Retina (tissue), 1 donor: ENCODE data around the gene SHF.
"Not testable (repeated sequence)": the region's sequence is repeated elsewhere in the genome, so short reads cannot be mapped to it uniquely, and the experiment has no call there.

Source experiments
- DNase-seq: peaks from one replicate; pipeline ENCODE4 v3.0.0-alpha.2; 2016

SHF gene

GRCh38 chr15:45187894-45188830 lies at the start of gene SHF:
TSS of gene SHF (minus strand) at chr15:45187966. CDS start at chr15:45187951, 15 bp downstream.
- peak; percentile 88 for DNase-seq

DNA sequence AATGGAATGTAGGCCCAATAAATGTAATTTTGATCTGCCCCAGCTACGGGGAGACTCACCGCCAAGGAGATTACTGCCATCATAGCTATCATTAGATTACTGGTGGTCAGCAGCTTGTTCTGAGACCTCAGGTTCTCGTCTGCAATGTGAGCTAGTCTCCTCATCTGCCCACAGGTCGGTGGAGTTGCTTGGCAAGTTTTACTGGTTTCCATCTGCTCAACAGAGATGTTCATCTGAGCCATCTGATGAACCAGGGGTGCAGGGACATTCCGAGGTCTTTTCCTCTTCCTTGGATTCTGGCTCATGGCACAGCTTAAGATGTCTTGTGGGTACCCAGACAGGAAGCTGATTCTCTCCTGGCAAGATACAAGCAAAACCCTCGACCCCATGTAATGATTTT lies 49.0 kb upstream of the SHF start:
- not testable (repeated sequence) for DNase-seq

DNA sequence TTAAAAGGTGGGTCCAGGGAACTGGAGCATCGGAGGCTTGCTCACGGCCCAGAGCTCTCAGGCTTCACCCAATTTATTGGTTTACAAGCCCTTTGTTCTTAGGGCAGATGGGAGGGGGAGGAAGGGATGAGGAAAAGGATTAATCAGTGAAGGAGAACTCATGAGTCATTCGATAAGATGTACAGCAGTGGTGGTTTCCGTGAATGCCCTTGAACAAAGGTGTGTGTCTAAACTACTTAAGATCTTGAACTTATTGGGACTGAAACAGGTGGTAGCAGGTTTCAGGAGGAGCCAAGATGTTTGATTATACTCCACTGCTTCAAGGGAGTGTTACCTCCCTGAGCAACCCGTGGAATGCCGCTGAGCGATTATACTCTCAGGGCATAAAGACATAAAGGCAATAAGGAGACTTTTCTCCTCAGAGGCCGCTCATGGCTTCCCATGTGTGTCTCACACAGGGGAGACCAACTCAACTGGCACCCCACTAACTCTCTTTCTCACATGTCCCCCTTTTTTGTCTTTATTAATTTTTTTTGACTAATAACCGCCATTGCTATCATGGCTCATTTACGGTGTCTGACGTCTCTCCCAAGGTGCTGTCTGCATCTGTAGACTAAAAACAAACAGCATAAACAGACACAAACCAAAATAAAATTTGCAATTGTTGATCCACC lies 46.9 kb upstream of the SHF start:
- DNase-seq = no peak

GRCh38 chr15:45231864-45232562 lies 44.2 kb upstream of the SHF start:
- no peak for DNase-seq

GRCh38 chr15:45231132-45231531 lies 43.4 kb upstream of the SHF start:
- DNase-seq = no peak

DNA sequence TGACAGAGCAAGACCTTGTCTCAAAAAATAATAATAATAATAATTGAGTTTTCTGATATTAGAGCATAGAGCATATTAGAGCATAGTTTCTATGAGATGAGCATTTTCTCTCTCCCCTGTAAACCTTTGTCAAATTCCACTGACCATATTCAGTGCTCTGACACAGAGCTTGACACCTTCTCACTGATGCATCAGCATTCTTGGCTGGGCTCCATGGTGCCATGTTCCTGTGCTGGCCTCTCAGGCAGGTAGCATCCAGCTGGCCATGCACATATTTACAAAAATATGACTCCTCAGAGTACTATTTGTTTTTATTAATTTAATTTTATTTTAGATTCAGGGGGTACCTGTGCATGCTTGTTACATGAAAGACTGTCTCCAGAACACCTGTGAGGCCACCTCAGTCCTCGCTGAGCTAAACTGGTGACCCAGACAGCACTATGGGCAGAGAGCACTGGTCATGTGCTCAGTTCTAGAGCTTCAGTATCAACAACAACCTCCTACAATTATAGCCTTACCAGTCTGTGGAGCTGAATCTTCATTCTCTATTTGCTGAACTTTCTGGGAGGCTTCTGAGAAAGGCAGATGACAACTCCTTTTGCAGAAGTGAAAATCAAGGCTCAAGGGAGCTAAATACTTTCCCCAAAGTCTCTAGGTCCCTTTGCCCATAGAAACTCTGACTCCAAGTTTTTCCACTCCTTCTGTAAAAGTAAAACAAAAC lies 42.6 kb upstream of the SHF start:
- no peak for DNase-seq

- no peak for DNase-seq
Observed at GRCh38 chr15:45228931-45229330, 41.2 kb upstream of the SHF start.

- DNase-seq = no peak
Observed at GRCh38 chr15:45225506-45226273, 37.9 kb upstream of the SHF start.

DNA sequence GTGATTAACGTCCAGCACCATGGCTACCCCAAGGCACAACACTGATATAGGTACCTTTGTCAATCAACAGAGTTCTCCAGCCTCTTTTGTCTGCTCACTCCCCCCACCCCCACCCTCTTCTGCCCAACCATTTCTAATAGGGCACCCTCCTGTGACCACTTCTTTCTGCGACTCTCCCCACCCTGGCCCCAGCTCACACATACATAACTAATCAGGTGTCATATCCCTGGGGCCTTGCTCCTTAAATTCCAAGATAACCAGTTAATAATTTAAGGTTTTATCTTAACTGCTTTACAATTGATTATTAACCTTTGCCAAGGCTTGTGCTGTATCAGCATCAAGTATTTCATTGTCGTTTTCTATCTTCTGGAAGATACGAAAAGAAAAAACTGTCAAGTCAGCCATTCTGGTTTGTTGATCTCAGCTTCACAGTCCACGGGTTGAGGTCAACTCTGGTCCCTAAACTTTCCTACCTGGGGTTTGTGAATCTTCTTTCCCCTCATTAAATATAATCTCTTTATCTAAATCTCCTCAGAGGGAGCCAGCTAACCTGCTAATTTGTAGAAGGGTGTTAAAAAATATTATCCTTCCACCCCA lies 37.0 kb upstream of the SHF start:
- DNase-seq = no peak

GRCh38 chr15:45221967-45222366 lies 34.2 kb upstream of the SHF start:
- DNase-seq = no peak

GRCh38 chr15:45221053-45221599 lies 33.4 kb upstream of the SHF start:
- no peak for DNase-seq

DNA sequence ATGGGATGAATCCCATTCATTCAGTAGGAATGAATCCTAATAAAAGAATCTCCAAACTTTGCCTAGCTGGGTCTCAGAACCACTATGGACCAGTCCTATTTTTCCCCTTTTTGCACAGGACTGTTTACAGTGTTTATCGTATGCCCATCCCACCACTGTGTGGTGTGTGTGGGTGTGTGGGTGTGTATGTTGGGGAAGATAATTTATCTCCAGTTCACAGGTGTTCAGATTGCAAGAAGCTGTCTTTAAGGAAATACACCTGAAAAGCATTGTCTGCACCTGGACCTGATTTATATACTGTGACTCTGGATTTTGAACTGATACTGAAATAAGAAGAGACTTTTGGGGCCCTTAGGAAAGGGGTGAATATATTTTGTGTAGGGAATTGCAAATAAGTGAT lies 24.7 kb upstream of the SHF start:
- no peak for DNase-seq

- peak; percentile 50 for DNase-seq
Observed at GRCh38 chr15:45205192-45205591, 17.4 kb upstream of the SHF start.

GRCh38 chr15:45203182-45203581 lies 15.4 kb upstream of the SHF start:
- no peak for DNase-seq

DNA sequence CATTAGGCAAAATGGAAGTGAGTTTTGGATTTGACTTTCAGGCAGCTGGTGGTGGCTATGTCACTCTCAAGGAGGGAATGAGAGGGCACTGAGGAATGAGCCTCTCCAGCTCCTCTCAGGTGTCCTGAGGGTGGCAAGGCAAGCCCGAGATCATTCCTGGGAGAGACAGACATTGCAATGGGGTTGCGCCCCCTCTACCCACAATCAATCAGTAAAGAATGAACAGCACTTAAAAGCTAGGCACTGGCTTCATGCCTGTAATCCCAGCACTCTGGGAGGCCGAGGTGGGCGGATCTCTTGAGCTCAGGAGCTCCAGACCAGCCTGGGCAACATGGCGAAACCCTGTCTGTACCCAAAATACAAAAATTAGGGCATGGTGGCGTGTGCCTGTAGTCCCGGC lies 14.1 kb upstream of the SHF start:
- DNase-seq = no peak

DNA sequence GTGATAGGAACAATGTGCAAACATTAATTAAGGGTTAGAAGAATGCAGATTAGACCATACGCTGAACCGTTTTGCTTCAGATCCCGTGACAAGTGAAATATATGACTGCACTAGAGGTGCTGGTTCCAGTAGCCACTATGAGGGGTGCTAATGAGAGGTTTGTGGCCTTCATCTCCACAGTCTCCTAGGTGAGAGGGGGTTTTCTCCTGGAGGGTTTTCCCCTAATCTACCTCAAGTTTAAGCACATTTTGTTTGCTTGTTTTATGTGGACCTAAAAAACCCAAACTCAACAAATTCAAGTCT lies 13.7 kb upstream of the SHF start:
- no peak for DNase-seq

DNA sequence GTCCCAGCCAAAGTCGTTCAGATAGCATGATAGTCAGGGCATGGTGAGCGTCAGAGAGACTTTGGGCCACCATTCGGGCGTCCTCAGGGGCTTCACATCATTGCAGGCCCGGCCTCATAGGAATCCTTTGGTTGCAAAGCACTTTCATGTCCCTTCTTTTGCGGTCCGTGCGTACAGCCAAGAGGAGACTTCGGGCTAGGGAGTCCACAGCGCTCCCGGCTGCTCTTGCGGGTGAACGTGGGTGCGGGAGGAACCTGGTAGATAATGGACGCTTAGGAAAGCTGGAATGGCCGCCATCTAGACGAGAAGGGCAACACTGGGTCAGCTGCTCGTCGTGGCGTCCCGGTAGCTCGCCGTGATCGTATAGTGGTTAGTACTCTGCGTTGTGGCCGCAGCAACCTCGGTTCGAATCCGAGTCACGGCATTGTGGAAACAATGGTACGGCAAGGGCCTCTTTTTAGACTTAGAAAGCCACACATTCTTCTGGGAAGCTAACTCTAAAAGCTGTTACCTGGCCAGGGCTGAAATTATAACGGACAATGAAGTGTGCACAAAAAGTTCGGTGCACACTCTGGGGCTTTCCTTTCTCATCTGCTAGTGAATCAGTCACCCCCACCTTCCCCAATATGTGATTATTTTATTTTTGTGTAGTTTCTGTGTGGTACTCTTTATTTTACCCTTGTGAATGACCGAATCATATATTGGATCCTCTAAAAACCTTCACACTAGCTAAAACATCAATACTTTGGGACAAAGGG lies 13.2 kb upstream of the SHF start:
- peak; percentile 94 for DNase-seq

DNA sequence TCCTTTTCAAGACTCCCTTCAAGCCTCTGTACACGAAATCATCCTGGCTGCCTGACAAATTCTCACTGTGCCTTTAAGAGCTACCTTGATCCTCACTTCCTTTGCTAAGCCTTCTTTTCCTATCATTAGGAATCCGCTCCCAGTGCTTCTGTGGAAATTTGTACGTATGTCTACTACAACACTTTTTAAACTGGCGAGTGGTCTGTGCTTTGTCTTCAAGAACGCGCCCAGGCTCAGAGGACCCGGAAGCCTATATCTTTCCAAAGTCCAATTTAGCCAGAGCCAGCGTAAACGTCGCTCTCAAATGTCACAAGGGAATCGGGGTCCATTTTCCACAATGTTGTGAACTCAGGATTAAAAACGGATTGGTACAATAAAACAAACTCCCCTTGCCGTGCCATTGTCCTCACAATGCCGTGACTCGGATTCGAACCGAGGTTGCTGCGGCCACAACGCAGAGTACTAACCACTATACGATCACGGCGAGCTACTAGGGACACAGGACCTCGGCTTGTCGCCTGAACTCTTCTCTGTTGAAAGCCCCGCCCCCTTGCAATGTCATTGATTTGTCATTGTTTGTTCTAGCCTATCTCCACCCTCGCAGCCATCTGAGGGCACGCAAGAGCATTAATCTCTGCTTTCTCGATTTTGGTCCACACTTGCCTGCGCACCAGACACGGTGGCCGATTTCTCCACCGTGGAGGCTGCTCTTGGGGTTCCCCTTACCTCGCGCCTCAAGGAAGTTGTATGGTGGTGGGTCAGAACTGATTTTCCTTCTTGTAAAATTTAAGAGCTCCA lies 12.4 kb upstream of the SHF start:
- DNase-seq = peak; percentile 98

DNA sequence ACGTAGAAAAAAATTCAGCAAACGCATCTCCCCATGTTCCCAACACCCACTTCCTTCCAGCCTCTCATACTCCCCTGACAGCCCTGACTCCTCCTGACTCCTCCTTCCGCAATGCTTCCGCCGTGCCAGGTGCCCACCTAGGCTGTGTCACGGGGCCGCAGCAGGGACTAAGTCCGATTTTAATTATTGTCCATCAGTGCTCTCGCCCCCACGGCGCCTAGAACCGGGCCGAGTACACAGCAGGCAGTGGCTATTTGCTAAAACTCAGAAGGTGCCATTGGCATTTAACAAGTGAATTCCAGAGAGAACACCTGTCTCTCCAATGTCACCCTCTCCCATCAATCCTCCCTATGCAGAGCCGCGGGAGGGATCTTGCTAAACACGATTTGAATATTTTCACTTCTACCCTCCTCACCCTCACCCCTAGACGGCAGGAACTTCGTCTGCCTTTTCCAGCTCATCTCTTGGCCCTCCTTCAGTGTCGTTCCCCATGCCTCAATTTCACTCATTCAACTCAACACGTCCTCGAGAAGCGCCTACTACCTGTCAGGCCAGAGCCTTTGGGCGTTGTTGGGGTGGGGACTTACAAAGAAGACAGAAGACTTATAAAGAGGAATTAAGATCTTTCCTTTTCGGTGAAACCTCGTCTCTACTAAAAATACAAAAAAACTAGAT lies 11.5 kb upstream of the SHF start:
- peak; percentile 82 for DNase-seq
